ENCODE data around the gene SH3PXD2A.
"Not testable (repeated sequence)": the region's sequence is repeated elsewhere in the genome, so short reads cannot be mapped to it uniquely, and the experiment has no call there.

Gene SH3PXD2A

DNA sequence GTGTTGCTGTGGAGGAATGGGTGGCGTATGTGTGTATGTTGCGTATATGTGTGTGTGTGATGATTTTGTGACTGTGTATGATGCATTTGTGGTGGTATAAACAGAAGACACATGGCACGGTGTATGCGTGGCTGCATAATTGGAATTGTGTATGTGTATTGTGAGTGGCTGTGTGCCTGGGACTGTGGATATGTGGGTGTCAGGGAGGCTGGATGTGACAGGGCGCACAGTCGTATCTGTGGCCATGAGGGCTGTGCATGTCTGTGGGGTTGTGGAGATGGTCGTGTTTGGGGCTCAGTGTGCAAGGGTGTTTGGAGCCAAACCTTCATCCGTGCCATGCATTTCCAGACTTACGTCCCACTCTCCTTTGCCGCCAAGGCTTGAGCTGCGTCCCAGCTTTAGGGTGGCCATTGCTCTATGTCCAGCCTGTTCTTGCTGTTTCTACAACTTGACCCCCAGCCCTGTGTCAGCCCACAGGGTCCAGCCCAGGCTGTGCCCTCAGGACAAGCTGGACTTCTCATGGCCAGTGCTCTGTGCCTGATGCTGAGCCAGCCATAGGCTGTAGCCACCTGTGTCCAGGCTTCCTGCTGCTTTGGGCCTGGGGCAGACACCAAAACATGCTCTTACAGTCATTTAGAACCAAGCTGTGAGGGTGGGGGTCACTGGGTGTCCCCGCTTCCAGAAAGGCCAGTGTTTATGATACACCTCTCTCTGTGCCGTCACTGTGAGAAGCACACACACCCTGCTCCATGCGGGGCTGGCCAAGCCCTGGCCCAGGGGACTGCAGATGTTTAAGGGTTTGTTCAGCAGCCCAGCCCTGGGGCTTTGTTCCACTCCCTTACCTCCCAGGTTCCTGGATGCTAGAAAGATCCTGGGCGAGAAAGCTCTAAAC, 234.2 kb downstream of the SH3PXD2A start:
- no peak for DNase-seq (ENCODE audit: low read depth)

DNA sequence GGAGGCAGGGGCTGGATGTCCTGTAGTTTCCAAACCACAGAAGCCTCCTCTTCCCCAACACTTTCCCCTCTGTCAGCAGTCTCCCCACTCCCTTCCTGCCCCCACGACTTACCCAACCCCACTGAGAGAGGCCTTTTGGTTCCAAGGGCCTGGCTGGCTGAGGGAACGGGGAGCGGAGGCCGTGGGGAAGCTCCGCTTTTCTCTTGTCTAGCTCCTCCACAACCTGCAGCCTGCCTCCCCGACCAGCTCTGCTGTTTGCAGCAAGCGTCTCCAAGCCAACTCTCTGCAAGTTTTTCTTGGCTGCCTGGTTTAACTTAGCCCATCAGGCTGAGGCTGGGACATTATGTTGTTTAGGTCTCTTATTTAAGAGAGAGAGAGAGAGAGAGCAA, 235.0 kb downstream of the SH3PXD2A start:
- DNase-seq (ENCODE audit: low read depth), result no peak

DNA sequence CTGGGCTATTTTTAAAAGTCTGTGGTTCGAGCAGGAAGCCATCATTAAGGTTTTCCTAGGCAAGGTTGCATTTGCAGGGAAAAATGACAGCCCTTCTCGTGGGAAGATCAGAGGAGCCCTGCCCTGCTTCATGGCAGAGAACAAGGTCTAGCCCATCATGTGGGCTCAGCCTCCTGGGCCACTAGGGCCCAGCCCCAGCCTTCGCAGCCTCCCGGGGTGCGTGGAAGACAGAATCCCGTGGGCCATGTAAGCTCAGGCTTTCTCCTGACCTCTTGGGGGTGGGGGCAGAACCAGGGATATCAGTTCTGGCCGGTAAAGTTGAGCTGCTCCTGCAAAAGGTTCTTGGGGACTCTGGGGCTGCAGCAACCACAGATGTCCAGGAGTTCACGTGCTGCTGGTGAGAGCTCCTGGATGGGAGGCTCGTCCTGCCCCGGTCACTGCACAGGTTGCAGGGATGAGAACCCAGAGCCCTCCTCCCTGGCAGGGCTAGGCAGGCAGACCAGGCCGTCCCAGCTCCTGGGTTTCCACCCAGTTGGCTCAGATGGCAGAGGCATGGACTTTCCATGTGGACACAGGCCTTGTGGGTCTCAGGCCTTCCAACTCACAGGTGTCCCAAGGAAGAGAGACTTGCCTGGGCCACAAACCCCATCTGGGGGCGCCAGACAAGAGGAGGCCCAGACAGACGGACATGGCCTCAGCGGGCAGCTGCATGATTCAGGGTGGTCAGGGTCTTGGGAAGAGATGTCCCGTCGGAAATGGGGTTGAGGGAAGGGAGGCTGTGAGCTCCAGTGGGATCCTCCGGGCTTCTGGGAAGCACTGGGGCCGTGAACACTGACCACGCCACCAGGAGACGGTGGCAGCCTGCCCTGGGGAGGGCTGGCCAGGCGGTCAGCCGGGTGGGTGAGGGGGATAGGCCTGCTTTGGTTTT, 235.7 kb downstream of the SH3PXD2A start:
- DNase-seq (ENCODE audit: low read depth), result no peak

DNA sequence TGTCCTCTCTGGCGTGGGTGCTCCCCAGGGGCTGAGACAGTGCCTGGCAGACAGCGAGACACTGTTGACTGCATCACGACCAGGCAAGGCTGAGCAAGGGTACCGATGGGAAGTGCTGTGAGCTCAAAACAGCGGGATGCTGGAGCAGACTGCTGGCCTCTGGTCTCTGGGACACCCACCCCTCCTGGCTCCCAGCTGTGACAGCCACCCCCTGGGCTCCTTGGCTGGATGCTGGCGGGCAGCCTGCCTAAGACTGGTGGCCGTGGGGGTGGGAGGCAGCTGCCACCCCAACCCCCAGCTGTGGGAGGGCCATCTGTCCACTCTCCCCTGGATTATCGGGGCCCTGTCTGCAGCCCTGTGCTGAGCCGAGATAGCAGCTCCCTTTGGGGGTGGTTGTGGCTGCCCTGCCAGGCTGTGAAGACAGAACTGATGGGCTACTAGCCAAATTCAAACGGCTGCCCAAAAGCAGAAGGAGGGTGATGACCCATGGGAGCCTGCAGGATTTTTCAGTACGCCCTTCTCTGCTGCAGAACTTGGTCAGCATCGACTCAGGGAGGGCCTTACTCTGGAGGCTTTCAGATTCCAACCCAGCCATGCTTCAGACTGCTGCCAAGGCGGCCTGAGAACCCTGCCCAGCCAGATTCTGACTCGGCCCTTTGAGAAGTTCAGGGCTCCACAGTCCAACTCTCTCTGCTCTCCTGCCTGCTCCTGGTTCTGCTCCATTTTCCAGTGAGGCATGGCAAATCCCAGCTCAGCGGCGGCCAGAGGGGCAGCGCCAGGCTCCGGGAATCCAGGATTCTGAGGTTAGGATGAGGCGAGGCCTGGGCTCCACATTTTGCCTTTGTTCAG, 236.6 kb downstream of the SH3PXD2A start:
- no peak for DNase-seq (ENCODE audit: low read depth)

DNA sequence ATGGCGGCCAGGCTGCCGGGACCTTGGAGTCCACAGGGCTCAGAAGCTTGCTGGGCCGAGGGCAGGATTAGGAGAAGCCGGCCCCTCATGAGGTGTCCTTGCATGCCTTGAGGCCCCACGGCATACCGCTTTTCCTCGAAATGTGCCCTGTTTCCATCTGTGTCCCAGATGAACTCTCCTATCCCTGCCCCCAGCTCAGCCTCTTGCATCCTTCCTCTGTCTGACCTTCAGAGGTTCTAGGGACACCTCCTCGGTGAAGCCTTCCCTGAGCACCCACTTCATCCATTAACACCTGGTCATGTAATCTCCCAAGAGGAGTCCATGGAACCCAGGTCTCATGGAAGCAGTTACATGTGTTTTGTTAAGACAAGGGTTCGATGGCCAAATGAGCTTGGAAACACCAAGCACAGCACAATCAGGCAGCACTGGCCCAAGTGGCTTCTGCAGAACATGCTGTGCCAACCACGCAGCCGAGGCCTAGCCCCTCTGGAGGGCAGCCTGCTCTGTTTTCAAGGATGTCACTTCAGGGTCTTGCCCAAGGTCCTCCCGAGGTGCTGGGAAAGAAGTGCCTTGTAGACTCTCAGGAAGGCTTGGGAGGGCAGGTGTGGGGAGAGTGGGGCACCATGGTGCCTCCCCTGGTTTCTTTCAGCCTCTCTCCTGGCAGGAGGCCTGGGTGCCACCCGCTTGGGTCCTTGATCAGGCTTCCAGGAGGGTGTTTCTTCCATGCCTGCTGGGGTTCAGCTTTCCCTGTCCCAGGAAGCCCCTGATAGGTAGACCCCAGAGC, 237.6 kb downstream of the SH3PXD2A start:
- no peak for DNase-seq (ENCODE audit: low read depth)

DNA sequence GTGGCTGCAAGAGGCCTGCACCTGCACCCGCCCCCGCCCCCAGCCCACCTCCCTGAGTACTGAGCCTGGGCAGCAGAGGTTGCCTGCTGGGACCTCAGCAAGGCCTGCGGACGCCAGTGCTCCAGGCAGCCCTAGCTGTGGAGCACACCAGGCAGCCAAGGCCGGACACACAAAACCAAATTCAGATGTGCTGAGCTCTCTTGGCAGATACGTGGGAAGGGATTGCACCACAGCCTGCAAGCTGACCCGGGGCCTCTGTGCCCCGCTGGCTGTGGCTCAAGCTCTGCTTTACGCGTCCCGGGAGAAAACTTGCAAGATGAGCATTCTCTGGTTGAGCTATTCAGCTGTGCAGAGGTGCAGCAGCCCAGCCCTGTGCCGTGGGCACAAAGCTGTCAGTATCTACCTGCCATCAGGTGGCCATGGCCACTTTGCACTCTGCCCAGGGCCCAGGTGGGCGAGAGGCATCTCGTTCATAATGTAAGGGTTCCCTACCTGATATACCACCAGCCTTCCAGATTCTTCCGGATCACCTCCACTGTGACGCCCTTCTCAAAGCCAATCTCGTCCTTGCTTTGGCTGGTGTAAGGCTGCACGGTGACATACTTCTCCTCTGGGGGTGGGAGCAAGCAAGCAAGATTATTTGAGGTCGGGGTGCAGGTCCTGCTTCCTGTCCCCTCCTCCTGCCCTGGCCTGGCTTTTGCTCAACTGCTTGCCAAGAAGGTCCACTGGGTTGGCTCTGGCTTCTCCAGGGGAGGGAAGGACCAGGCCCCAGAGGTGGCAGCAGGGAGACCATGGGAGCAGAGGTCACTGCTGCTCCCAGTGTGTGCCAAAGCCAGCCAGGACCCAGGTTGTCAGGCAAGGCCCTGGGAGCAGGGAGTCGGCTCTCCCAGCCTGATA, 238.4 kb downstream of the SH3PXD2A start:
- DNase-seq (ENCODE audit: low read depth), result no peak

DNA sequence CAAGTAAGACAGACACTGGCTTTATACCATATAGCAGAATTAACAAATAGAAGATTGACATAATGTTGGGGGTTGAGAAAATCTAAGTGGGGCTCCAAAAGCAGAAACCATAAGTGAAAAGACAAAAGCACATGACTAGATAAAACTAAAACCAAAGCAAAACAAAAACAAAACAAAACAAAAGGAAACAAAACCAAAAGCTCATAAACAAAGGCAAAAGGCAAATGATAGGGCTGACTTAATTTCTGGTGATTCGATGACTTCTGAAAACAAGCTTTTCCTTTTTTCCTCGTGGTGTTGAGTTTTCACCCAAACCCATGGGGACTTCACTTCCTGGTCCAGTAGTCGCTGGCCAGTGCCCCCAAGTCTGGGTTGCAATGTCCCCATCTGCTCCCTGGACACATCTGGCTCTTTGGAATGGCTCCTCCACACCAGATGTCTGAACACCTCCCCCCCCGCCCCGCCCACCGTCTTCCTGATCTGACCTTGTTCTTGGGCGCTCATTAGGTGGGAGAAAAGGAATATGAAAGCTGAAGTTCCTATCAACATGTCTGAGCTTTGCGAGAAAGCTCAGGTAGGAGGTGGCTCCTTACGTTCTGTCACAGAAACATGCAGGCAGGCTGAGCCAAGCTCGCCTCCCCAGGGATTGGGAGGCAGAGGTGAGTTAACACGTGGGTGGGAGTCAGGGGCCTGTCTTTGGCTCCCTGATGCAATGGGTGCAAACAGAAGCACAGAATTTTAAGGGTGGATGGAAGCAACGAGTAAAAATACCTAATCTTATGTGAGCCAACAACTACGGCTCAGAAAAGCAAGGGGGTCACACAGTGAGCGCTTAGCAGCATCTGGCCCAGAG, 240.8 kb downstream of the SH3PXD2A start:
- no peak for DNase-seq (ENCODE audit: low read depth)

DNA sequence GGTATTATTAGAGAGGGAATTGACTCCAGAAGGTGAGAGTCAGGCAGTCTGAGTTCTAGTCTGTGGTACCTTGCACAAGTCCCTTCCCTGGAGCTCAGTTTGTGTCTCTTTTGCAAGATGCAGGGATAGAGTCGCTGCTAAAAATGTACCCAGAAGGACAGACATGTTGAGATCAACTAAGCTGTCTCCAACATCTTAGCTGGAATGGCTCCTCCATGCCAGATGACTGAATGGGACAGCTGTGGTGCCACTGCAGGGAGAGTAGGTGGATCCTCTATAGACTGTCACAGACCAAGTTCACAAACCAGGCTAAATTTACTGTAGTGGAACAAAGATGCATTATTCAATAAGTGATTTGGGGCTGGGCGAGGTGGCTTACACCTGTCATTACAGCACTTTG, 241.8 kb downstream of the SH3PXD2A start:
- DNase-seq (ENCODE audit: low read depth), result no peak

DNA sequence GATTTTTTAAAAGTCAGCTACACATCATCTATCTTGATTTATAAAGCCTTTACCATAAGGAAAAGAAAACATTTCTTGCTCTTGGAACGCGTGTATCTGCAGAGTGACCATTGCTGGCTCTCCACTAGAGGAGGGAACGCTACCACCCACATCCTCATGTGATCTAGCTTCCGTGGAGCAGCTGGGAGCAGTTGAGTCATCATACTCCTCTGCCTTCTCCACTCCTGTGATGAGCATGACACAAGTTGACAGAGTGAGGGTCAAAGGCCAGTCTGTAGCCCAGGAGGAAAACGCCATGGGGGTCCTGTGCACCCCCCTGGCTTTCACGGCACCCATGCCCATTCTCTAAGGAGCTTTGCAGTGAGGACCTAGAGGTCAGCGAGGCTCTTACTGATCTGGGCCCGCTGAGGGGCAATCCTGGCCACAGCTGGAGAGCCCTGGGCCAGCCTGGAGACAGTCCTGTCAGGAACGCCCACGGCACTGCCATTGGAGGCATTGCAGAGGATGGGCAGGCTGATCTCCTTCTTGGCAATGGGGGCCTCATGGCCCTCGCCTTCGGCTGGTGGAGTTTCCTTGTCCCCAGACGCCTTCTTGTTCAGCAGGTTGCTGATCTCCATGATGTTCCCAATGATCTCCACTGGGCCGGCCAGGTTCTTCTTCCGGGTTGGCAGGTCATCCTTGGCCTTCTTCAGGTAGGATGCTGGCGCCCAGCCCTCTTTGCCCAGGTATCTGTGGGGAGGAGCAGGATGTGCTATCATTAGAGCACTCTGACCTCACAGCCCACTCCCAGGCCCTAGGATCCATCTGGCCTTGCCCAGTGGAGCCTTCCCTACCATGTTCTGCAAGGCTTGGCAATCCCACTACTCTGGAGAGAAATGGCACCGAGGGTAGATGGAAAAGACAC, 242.7 kb downstream of the SH3PXD2A start:
- no peak for DNase-seq (ENCODE audit: low read depth)

DNA sequence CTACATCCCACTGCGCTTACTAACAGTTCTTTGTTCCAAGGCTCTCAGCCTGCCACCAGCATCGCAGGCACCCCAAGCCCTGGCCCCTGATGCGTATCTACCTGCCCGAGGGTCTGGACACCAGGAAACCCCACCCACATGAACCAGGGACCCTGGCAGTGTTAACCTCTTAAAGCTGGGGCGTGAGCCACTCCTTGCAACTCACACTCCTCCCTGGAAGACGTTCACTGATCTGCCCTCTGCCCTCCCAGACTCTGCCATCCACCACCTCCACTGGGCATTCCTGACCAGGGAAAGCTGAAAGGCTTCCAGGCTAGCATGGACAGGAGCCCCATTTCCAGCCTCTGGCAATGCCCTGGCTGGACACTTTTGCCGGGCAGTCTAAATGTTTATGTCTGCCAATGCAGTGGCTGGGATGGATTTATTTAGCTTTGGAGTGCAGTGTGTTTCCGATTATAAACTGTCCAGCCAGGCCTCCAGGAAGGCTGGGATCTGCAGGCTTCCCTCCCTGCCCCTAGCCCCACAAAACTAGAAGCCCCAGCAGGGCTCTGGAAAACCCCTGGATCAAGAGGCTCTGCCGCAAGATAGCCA, 244.4 kb downstream of the SH3PXD2A start:
- DNase-seq (ENCODE audit: low read depth), result no peak

DNA sequence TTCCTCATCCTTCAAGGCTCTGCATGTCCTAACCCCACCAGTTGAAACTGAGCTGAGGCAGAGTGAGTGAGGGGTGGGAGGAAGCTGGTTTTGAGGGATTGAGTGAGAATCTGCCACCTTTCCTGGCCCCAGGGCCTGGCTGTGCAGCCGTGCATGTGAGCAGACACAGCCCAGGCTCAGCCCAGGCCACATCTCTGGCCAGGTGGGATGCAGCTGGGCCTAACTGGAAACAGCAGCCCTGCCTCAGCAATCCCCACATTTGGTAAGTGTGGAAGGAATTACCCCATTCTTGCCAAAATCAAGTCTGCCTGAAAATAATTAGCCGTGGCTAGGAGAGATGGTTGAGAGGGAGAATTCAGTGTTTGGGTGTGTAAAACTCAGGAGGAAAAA, 245.3 kb downstream of the SH3PXD2A start:
- no peak for DNase-seq (ENCODE audit: low read depth)

DNA sequence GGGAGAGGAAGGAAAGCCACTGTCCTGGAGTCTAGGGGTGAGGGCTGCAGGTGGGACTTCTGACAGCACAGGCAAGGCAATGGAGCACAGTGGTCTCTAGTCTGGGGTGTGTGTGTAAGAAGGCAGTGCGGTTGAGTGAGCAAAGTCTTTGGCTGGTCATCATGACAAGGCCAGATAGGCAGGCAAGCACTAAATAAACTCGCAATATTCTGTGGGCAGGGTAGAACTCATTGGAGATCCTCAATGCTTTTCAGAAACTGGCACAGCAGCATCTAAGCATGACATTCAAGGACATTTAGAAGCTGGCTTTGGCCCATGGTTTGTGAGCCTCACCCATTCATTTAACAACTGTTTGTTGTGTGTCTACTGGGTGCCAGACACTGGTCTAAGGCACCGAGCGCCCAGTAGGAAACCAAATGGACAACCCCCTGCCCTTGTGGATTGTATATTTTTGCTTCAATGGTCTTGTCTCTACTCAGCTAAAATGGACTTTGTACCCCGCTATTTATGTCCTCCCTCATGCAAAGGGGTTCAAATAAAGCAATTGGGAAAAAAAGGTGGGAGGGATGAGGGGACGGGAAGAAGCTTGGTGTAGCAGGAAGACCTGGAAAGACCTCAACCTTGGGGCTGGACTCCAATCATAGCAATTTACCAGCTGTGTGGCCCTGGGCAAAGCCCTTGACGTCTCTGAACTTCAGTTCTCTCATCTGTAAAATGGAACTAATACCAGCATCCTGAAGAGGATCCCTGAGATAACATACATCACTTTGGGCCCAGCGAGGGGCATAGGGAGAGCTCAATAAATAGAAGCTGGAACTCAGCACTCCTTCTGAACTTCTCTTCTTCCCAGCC, 245.9 kb downstream of the SH3PXD2A start:
- DNase-seq (ENCODE audit: low read depth), result no peak

DNA sequence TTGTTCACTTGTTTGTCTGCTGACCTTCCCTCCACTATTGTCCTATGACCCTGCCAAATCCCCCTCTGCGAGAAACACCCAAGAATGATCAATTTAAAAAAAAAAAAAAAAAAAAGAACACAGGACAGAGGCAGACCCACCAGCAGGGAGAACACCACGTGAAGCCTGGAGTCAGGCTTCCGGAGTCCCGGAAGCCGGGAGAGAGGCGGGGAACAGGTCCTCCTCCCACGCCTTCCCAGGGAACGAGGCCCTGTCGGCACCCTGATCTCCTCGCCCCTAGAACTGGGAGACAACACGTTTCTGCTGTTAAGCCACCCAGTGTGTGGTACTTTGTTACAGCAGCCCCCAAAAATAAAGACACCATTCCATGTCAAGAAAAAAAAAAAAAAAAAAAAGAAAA, 247.3 kb downstream of the SH3PXD2A start:
- not testable (repeated sequence) for DNase-seq (ENCODE audit: low read depth)

DNA sequence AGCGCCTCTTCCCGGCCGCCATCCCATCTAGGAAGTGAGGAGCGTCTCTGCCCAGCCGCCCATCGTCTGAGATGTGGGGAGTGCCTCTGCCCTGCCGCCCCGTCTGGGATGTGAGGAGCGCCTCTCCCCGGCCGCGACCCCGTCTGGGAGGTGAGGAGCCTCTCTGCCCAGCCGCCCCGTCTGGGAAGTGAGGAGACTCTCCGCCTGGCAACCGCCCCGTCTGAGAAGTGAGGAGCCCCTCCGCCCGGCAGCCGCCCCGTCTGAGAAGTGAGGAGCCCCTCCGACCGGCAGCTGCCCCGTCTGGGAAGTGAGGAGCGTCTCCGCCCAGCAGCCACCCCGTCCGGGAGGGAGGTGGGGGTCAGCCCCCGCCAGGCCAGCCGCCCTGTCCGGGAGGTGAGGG, 248.3 kb downstream of the SH3PXD2A start:
- DNase-seq (ENCODE audit: low read depth), result not testable (repeated sequence)

DNA sequence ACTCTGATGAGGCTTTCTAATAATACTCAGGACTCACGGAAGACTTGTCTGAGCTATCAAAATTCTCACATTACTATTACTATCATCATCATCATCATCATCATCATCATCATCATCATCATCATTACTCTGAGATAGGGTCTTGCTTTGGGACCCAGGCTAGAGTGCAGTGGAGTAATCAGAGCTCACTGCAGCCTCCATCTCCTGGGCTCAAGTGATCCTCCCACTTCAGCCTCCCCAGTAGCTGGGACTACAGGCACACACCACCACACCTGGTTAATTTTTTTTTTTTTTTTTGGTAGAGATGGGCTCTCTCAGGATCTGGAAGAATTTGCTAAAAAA, 249.3 kb downstream of the SH3PXD2A start:
- not testable (repeated sequence) for DNase-seq (ENCODE audit: low read depth)

DNA sequence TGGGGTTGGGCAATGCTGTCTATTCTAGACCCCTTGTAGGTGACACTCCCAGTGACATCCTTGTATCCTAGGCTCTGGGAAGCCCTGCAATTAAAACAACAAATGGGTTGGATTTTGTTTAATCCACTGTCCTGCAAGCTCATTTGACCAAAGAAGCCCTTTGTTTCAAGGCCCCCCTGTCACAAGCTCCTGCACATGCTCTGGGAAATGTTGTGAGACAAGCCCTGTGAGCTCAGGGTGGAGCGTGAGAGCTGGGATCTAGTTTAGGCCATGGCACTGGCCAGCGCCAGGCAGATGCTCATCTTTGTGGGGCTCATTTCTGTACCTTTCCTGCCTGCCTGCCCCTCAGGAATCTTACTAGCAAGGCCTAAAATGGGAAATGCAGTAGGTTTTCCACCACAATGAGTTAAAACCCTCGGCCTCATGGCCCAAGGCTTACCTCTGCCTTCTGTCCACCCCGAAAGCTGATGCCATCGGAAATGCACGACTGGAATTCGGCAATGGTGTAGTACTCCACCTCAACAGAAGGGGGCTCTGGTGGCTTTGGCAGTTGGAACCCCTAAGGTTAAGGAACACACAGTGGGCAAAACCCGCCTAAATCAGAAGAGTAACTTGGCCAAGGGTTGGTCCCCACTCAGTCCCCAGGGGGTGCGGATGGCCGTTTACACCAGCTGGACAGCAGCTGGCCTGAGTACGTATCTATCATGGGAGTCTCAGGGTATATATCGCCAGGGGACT, 249.8 kb downstream of the SH3PXD2A start:
- peak; percentile 28 for DNase-seq (ENCODE audit: low read depth)

Data from T follicular helper cell (primary cell).